Measurements from ENCODE around the gene MAGEE2. TPM values are rescaled to one million over a fixed set of nuclear protein-coding genes. Genes with fewer than 3 reads are reported as not detected.
A peak's percentile ranks its signal among the peaks of the same experiment; 100 is the strongest.

MAGEE2 gene
- total and polyA plus RNA-seq, 2 of the 4 experiments (the other 2 are of a cell fraction), result not detected

- no peak overlapping the region for H2BK20ac ChIP-seq (ENCODE audit: low read depth, low read length)
- no peak overlapping the region for H4K8ac ChIP-seq (ENCODE audit: low read depth in 2 of 2, low read length in 2 of 2)
- TF ChIP-seq MAZ (IDR thresholded peaks at IDR 0.05; ENCODE audit: borderline replicate concordance, low read depth, low read length) (peak; percentile 43; the same call in 1 of the 2 replicates), BHLHE40 (IDR thresholded peaks at IDR 0.05; ENCODE audit: low read depth, low read length) (no peak)
- no peak overlapping the region for H2BK120ac ChIP-seq (ENCODE audit: low read depth, low read length)
- dilution Hi-C loops (cut with HindIII; ENCODE audit: low sequenced_read_pairs, unreplicated experiment), result no loop called here
- peak; percentile 68 for ATAC-seq (ENCODE audit: low read depth)
- H3K14ac ChIP-seq (replicated peaks; ENCODE audit: low read depth, low read length), result no peak overlapping the region
- peak overlapping the region; percentile 73 for H3K4me3 ChIP-seq (ENCODE audit: insufficient read depth, low read depth, low read length)
- H2BK5ac ChIP-seq (ENCODE audit: low read depth, low read length, poor library complexity, severe bottlenecking), result no peak overlapping the region
- no peak overlapping the region for H2AK9ac ChIP-seq (replicated peaks; ENCODE audit: low read depth, low read length, poor library complexity)
- no peaks in the 10 kb centered on the region for H3K79me1 ChIP-seq (ENCODE audit: low read depth in 1 of 2, low read length in 2 of 2)
- H2AK5ac ChIP-seq (ENCODE audit: low read depth, low read length), result no peak overlapping the region
- H3K4ac ChIP-seq (ENCODE audit: low read depth, low read length), result no peak overlapping the region
- H3K9ac ChIP-seq (ENCODE audit: low read depth, low read length), result no peak overlapping the region
- CTCF ChIA-PET, result no interaction called here
- H3K27me3 ChIP-seq (ENCODE audit: control insufficient read depth, insufficient read depth, low read length), result no peaks in the 10 kb centered on the region
- no peaks in the 10 kb centered on the region for H3K9me1 ChIP-seq (ENCODE audit: insufficient read depth, low read length)
- no peaks in the 10 kb centered on the region for H3K4me1 ChIP-seq (ENCODE audit: control insufficient read depth, insufficient read depth, low read length)
- WGBS, 2 experiments (ENCODE audit: extremely low coverage in 2 of 2, insufficient read length in 1 of 2), result no CpG with 5 or more reads among the region's 54 CpGs
- H4K91ac ChIP-seq (ENCODE audit: insufficient read depth, low read depth, low read length), result no peak overlapping the region
- no peak overlapping the region for H3K18ac ChIP-seq (ENCODE audit: low read depth, low read length)
- H3K27ac ChIP-seq (ENCODE audit: insufficient read depth, low read length), result no peak overlapping the region
- no peak overlapping the region for H2BK15ac ChIP-seq (ENCODE audit: low read depth, low read length)
- no peak overlapping the region for H3K56ac ChIP-seq (ENCODE audit: extremely low read depth, insufficient read depth, low read length)
- BruUV-seq (replicated peaks), result no TSS peak
- no peaks in the 10 kb centered on the region for H3K9me3 ChIP-seq (ENCODE audit: control insufficient read depth, insufficient read depth, low read length)
- intact Hi-C loops (cut with micrococcal nuclease), result no loop called here
- POLR2A ChIA-PET (ENCODE audit: unreplicated experiment), result no interaction called here
- no peak for DNase-seq
- H3K23ac ChIP-seq (ENCODE audit: low read depth, low read length), result no peak overlapping the region
- H4K20me1 ChIP-seq (ENCODE audit: insufficient read depth, low read length), result no peaks in the 10 kb centered on the region
- H4K5ac ChIP-seq (ENCODE audit: low read depth, low read length), result no peak overlapping the region
- no peaks in the 10 kb centered on the region for H3K36me3 ChIP-seq (ENCODE audit: control insufficient read depth, insufficient read depth, low read length)
- peak overlapping the region; percentile 90 for H3K4me2 ChIP-seq (ENCODE audit: low read depth, low read length)
- in situ Hi-C loops (cut with MboI; ENCODE audit: low sequenced_read_pairs), result no loop called here
- peak overlapping the region; percentile 73 for H2AFZ ChIP-seq (replicated peaks; ENCODE audit: low read length, poor library complexity)
Observed at GRCh38 chrX:75746891-75747639, 38.0 kb downstream of the MAGEE2 start.

All from IMR-90 (cell line).